CD4-positive, CD25-positive, alpha-beta regulatory T cell (primary cell): ENCODE measurements around the gene CDK5R1. TPM values are rescaled to one million over a fixed set of nuclear protein-coding genes. Genes with fewer than 3 reads are reported as not detected.
"Not testable (repeated sequence)": the region's sequence is repeated elsewhere in the genome, so short reads cannot be mapped to it uniquely, and the experiment has no call there.

ENCODE experiments used
- ATAC-seq, 2 donors: fragments of 150-1000 bp; cut with Tn5 transposase; one replicate each; pipeline ENCODE4 v1.10.0; 2021; ENCODE audit warnings: low read depth in 2 of 2, moderate number of reproducible peaks in 2 of 2, moderate library complexity in 1 of 2
- DNase-seq, 3 donors: peaks; one replicate each; pipeline versions ENCODE4 v3.0.0 to v3.0.0-alpha.2; 2012 to 2022; ENCODE audit warnings: mixed read lengths in 1 of 3
- H3K27ac ChIP-seq: one replicate; pipeline ENCODE4 v1.7.0; 2013; ENCODE audit warnings: mild to moderate bottlenecking, low read length; ENCODE audit not compliant: insufficient read depth, poor library complexity, severe bottlenecking
- H3K27me3 ChIP-seq: one replicate; pipeline ENCODE4 v1.7.0; 2013; ENCODE audit warnings: low read length; ENCODE audit not compliant: control insufficient read depth, insufficient read depth
- H3K36me3 ChIP-seq: one replicate; pipeline ENCODE4 v1.7.0; 2013; ENCODE audit warnings: mild to moderate bottlenecking, low read length, moderate library complexity; ENCODE audit not compliant: control insufficient read depth, insufficient read depth
- H3K4me1 ChIP-seq: 2 replicates; pipeline ENCODE4 v1.7.0; 2013; ENCODE audit warnings: mild to moderate bottlenecking, low read length; ENCODE audit not compliant: insufficient read depth, control insufficient read depth, poor library complexity, severe bottlenecking
- H3K4me3 ChIP-seq: one replicate; pipeline ENCODE4 v1.7.0; 2013; ENCODE audit warnings: low read depth, mild to moderate bottlenecking, low read length, moderate library complexity
- H3K9me3 ChIP-seq, 2 experiments: 1 replicate in 1 of 2; 2 replicates in 1 of 2; pipeline ENCODE4 v1.7.0; 2013; ENCODE audit warnings: low read length in 2 of 2, mild to moderate bottlenecking in 1 of 2, moderate library complexity in 1 of 2; ENCODE audit not compliant: control insufficient read depth in 2 of 2
- H3K27ac Mint-ChIP-seq, 3 donors: one replicate each; pipeline ENCODE4 v1.8.0; 2020 to 2022; ENCODE audit warnings: mild to moderate bottlenecking in 3 of 3, mixed read lengths in 3 of 3, moderate library complexity in 2 of 3
- H3K27me3 Mint-ChIP-seq: one replicate; pipeline ENCODE4 v1.8.0; 2022; ENCODE audit warnings: mild to moderate bottlenecking, mixed read lengths
- H3K36me3 Mint-ChIP-seq: one replicate; pipeline ENCODE4 v1.8.0; 2020; ENCODE audit warnings: mixed read lengths
- H3K4me1 Mint-ChIP-seq, 4 donors: one replicate each; pipeline ENCODE4 v1.8.0; 2020 to 2022; ENCODE audit warnings: mixed read lengths in 4 of 4, mild to moderate bottlenecking in 1 of 4
- H3K4me3 Mint-ChIP-seq, 4 donors: one replicate each; pipeline ENCODE4 v1.8.0; 2020 to 2022; ENCODE audit warnings: mild to moderate bottlenecking in 4 of 4, mixed read lengths in 4 of 4, moderate library complexity in 3 of 4
- H3K9me3 Mint-ChIP-seq, 7 donors: one replicate each; pipeline ENCODE4 v1.8.0; 2020 to 2022; ENCODE audit warnings: mixed read lengths in 7 of 7, mild to moderate bottlenecking in 3 of 7, moderate library complexity in 2 of 7
- polyA plus RNA-seq, 4 donors: library from polyadenylated mRNA; unstranded; fragments of 300-500 nt; fragmentation: Illumina TruSeq; gene quantifications; one replicate each; pipeline ENCODE4 v1.2.3, GENCODE V29; 2021
- total RNA-seq: library from RNA; stranded (reverse); gene quantifications from one replicate; pipeline ENCODE4 v1.2.3, GENCODE V29; 2022

CDK5R1 gene
- total and polyA plus RNA-seq, 5 donors from 2014 or later = 3.5 to 8.9 (median 6.3) TPM

DNA sequence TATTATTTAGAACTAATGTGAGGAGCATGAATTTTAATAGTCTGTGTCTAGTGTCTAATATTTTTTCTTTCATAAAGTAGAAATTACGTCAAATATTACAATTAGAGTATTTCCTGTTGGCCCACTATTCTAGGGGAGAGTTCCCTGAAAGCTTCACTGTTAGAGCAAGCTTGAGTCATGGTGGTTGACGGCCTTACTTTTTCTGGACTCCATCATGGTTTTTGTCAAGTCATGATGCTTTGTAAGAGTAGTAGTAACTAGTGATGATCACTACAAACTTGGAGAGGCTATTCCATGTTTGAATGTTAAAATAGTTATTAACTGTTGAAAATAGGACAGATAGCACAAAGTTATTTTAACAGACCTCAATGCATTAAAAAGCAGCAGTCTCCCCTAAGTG lies 40.8 kb upstream of the CDK5R1 start:
- peak overlapping the region in 2 of 3 donors; percentile 47 to 95 for H3K27ac Mint-ChIP-seq
- peak overlapping the region; percentile 88 to 98 (median 92) for H3K4me3 Mint-ChIP-seq
- H3K27ac ChIP-seq = peak overlapping the region; percentile 24
- no peaks in the 10 kb centered on the region for H3K27me3 ChIP-seq
- H3K36me3 ChIP-seq = peaks cover 31% of the 10 kb centered on the region
- no peaks in the 10 kb centered on the region for H3K9me3 ChIP-seq
- no peaks in the 10 kb centered on the region for H3K9me3 Mint-ChIP-seq
- no peak for ATAC-seq
- peaks cover 25 to 56% (median 38%) of the 10 kb centered on the region in 4 donors for H3K4me1 Mint-ChIP-seq
- peaks cover 22% of the 10 kb centered on the region for H3K36me3 Mint-ChIP-seq
- DNase-seq = no peak
- H3K4me3 ChIP-seq = peak overlapping the region; percentile 79
- H3K27me3 Mint-ChIP-seq = no peaks in the 10 kb centered on the region
- peaks cover 23% of the 10 kb centered on the region for H3K4me1 ChIP-seq

- Histone ChIP-seq H3K36me3 (peaks cover 40% of the 10 kb centered on the region), H3K4me1 (peaks cover 23% of the 10 kb centered on the region), H3K4me3 (peak overlapping the region; percentile 79), H3K27me3 (no peaks in the 10 kb centered on the region), H3K9me3 (no peaks in the 10 kb centered on the region), H3K27ac (no peak overlapping the region)
- Mint-ChIP-seq H3K36me3 (peaks cover 28% of the 10 kb centered on the region), H3K27ac (peak overlapping the region in 1 of 3 donors; percentile 55), H3K4me1 (peaks cover 21 to 63% (median 38%) of the 10 kb centered on the region in 4 donors), H3K4me3 (peak overlapping the region; percentile 28 to 90 (median 70)), H3K27me3 (no peaks in the 10 kb centered on the region), H3K9me3 (no peaks in the 10 kb centered on the region)
- no peak for ATAC-seq
- DNase-seq = no peak
Measured at GRCh38 chr17:32446949-32447348, 39.8 kb upstream of the CDK5R1 start.

- Mint-ChIP-seq H3K4me3 (peak overlapping the region in 1 of 4 donors; percentile 70), H3K27ac (peak overlapping the region in 1 of 3 donors; percentile 73), H3K36me3 (peaks cover 43% of the 10 kb centered on the region), H3K27me3 (no peaks in the 10 kb centered on the region), H3K9me3 (no peaks in the 10 kb centered on the region), H3K4me1 (peaks cover 33 to 77% (median 47%) of the 10 kb centered on the region in 4 donors)
- Histone ChIP-seq H3K4me1 (peaks cover 15% of the 10 kb centered on the region), H3K27me3 (no peaks in the 10 kb centered on the region), H3K4me3 (no peak overlapping the region), H3K27ac (no peak overlapping the region), H3K9me3 (no peaks in the 10 kb centered on the region), H3K36me3 (peaks cover 69% of the 10 kb centered on the region)
- DNase-seq (no peak), ATAC-seq (no peak)
Measured at GRCh38 chr17:32449963-32450362, 36.8 kb upstream of the CDK5R1 start.

- H3K9me3 Mint-ChIP-seq, H3K4me3 Mint-ChIP-seq: not testable (repeated sequence)
Measured at GRCh38 chr17:32450379-32450778, 36.4 kb upstream of the CDK5R1 start.

GRCh38 chr17:32451879-32452278 lies 34.9 kb upstream of the CDK5R1 start:
- Mint-ChIP-seq H3K4me1 (peaks cover 25 to 58% (median 31%) of the 10 kb centered on the region in 4 donors), H3K36me3 (peaks cover 45% of the 10 kb centered on the region), H3K27me3 (no peaks in the 10 kb centered on the region), H3K27ac (peak overlapping the region in 1 of 3 donors; percentile 69), H3K9me3 (no peaks in the 10 kb centered on the region), H3K4me3 (no peak overlapping the region)
- Histone ChIP-seq H3K9me3 (no peaks in the 10 kb centered on the region), H3K36me3 (peaks cover 81% of the 10 kb centered on the region), H3K27me3 (no peaks in the 10 kb centered on the region), H3K4me3 (no peak overlapping the region), H3K4me1 (no peaks in the 10 kb centered on the region), H3K27ac (no peak overlapping the region)
- DNase-seq = no peak
- no peak for ATAC-seq

More at GRCh38 chr17:32450379-32450778, 36.4 kb upstream of the CDK5R1 start:
- Histone ChIP-seq H3K4me1 (peaks cover 11% of the 10 kb centered on the region), H3K36me3 (peaks cover 73% of the 10 kb centered on the region)
- peaks cover 37 to 73% (median 44%) of the 10 kb centered on the region in 4 donors for H3K4me1 Mint-ChIP-seq
- not testable (repeated sequence) for H3K27ac ChIP-seq, DNase-seq, H3K27me3 Mint-ChIP-seq, H3K27ac Mint-ChIP-seq, ATAC-seq, H3K27me3 ChIP-seq, H3K4me3 ChIP-seq, H3K9me3 ChIP-seq
- H3K36me3 Mint-ChIP-seq = peaks cover 46% of the 10 kb centered on the region

- H3K27me3 ChIP-seq = no peaks in the 10 kb centered on the region
- Mint-ChIP-seq H3K27me3 (no peaks in the 10 kb centered on the region), H3K9me3 (no peaks in the 10 kb centered on the region), H3K36me3 (peaks cover 44% of the 10 kb centered on the region), H3K27ac (peak overlapping the region in 2 of 3 donors; percentile 20 to 69), H3K4me3 (peak overlapping the region in 1 of 4 donors; percentile 4), H3K4me1 (peaks cover 25 to 54% (median 28%) of the 10 kb centered on the region in 4 donors)
- DNase-seq (no peak), ATAC-seq (no peak)
- H3K27ac ChIP-seq = no peak overlapping the region
- H3K4me3 ChIP-seq = no peak overlapping the region
- H3K36me3 ChIP-seq = peaks cover 81% of the 10 kb centered on the region
- no peaks in the 10 kb centered on the region for H3K9me3 ChIP-seq
- H3K4me1 ChIP-seq = no peaks in the 10 kb centered on the region
Measured at GRCh38 chr17:32452281-32452680, 34.5 kb upstream of the CDK5R1 start.

DNA sequence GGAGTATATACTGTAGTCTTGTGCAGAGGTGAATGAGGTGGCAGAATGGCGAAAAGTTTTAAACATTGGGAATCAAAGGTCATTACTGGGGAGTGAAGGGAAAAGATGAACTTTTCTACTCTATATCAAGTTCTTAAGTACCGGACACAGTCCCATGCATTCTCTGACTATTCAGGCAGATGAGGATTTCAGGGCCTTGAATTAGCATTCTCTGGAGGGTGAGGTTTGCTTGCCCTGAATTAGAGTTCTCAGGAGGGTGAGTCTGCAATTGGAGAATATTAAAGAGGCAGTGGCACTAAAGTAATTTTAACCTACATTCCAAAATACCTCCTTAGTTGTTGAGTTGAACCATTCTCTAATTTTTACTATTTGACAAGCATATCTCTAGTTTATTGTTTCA lies 33.4 kb upstream of the CDK5R1 start:
- H3K36me3 ChIP-seq = peaks cover 84% of the 10 kb centered on the region
- no peak overlapping the region for H3K27ac ChIP-seq
- ATAC-seq = no peak
- H3K27me3 Mint-ChIP-seq = no peaks in the 10 kb centered on the region
- H3K27me3 ChIP-seq = no peaks in the 10 kb centered on the region
- H3K4me1 Mint-ChIP-seq = peaks cover 29 to 60% (median 30%) of the 10 kb centered on the region in 4 donors
- H3K4me3 ChIP-seq = no peak overlapping the region
- H3K36me3 Mint-ChIP-seq = peaks cover 50% of the 10 kb centered on the region
- no peaks in the 10 kb centered on the region for H3K9me3 ChIP-seq
- peak overlapping the region in 1 of 4 donors; percentile 5 for H3K4me3 Mint-ChIP-seq
- H3K27ac Mint-ChIP-seq = peak overlapping the region in 2 of 3 donors; percentile 33 to 69
- no peak for DNase-seq
- H3K4me1 ChIP-seq = no peaks in the 10 kb centered on the region
- H3K9me3 Mint-ChIP-seq = no peaks in the 10 kb centered on the region

DNA sequence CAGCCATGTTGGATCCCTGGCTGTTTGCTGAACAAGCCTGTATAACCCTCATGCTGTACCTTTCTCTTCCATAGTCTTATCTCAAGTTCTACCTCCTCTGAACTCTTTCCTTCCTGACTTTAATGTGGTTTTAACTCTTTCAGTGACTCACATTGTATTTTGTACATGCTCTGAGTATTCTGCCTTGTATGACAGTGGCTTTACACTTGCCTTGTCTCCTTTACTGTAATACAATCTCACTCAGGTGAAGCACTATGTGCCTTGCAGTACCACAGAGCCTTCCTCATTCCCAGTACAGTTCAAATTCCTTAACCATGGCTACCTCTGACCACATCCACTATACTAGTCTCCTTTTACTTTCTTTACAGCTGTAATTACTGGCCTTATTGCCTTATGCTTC lies 28.4 kb upstream of the CDK5R1 start:
- H3K27ac Mint-ChIP-seq = peak overlapping the region in 1 of 3 donors; percentile 97
- no peaks in the 10 kb centered on the region for H3K9me3 Mint-ChIP-seq
- ATAC-seq = no peak
- H3K27me3 Mint-ChIP-seq = no peaks in the 10 kb centered on the region
- H3K4me3 Mint-ChIP-seq = peak overlapping the region in 1 of 4 donors; percentile 15
- peaks cover 51% of the 10 kb centered on the region for H3K36me3 Mint-ChIP-seq
- peak in 1 of 3 donors; percentile 24 for DNase-seq
- Histone ChIP-seq H3K27me3 (no peaks in the 10 kb centered on the region), H3K36me3 (peaks cover 70% of the 10 kb centered on the region), H3K9me3 (no peaks in the 10 kb centered on the region), H3K4me3 (no peak overlapping the region), H3K27ac (no peak overlapping the region), H3K4me1 (peaks cover 9% of the 10 kb centered on the region)
- H3K4me1 Mint-ChIP-seq = peaks cover 23 to 48% (median 29%) of the 10 kb centered on the region in 4 donors
